B cell (primary cell): ENCODE results near the gene PTPRO.

Experiments used
- CTCF ChIP-seq: fragments of 200-600 bp; IDR thresholded peaks from one replicate; pipeline ENCODE4 v1.8.0; 2022; ENCODE audit warnings: antibody characterized with exemption, mild to moderate bottlenecking
- EZH2 ChIP-seq: IDR thresholded peaks from 2 replicates; pipeline ENCODE4 v1.6.1; 2012; ENCODE audit warnings: borderline replicate concordance, low read depth, mild to moderate bottlenecking, moderate library complexity, low read length; ENCODE audit not compliant: insufficient read depth, poor library complexity, severe bottlenecking

- TF ChIP-seq CTCF (no peak), EZH2 (no peak)
These were observed 218.2 kb downstream of the PTPRO start for GRCh38 chr12:15540469-15540872.
